AG04449 (cell line): ENCODE measurements around the gene ASXL2.

Source experiments
- CTCF ChIA-PET: fragments of 350-600 bp; formaldehyde crosslinking; extraction: SDS; loops from one replicate; lab custom pipeline; 2021; ENCODE audit warnings: antibody characterized with exemption; lab: Yijun Ruan, JAX
- POLR2A ChIA-PET: fragments of 400-600, 350-600 bp; formaldehyde crosslinking; extraction: SDS; loops from one replicate; lab custom pipeline; 2020; ENCODE audit warnings: antibody characterized with exemption, inconsistent platforms; lab: Yijun Ruan, JAX
- DNase-seq: peaks from one replicate; pipeline ENCODE4 v3.0.0-alpha.2; 2010; ENCODE audit warnings: low read depth, low spot score
- H3K4me3 ChIP-seq: 2 replicates; pipeline ENCODE4 v1.5.1; 2011; ENCODE audit warnings: low read depth, mild to moderate bottlenecking, control low read depth, low read length
- TF ChIP-seq, protein P1 (sequence below): IDR thresholded peaks from one replicate; pipeline ENCODE4 v1.5.1; 2011; ENCODE audit warnings: mild to moderate bottlenecking, moderate library complexity, low read length, control low read depth, inconsistent platforms; ENCODE audit not compliant: insufficient read depth; ENCODE audit errors: missing control alignments

ASXL2 gene

GRCh38 chr2:25887624-25888242 lies 9.4 kb upstream of the ASXL2 start:
- ChIA-PET CTCF (no interaction called here), POLR2A (interaction anchor here (1.4 kb wide), 1 partner anchor 9 kb away, joined by 5 read pairs; the partner anchor contains the start of gene ASXL2)
- DNase-seq = no peak

DNA sequence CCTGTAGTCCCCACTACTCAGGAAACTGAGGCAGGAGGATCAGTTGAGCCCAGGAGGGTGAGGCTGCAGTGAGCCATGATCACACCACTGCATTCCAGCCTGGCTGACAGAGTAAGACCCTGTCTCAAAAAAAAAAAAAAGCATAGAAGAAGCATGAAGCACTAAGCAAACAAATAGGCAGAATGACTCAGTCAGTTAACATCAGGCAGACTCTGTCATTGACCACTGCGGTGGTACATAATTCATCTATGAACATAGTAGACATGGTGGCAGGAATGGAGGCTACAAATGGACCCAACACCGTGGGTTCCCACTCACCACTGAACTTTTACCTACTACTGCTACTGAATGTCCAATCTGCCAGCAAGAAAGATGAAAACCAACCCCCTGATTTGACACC lies 7.6 kb upstream of the ASXL2 start:
- ChIA-PET POLR2A (interaction anchor here (0.6 kb wide), 1 partner anchor 31 kb away, joined by 3 read pairs; no protein-coding TSS in a partner anchor), CTCF (interaction anchor here (1.2 kb wide), 1 partner anchor 65 kb away, joined by 3 read pairs; no protein-coding TSS in a partner anchor)

More at GRCh38 chr2:25887624-25888242, 9.4 kb upstream of the ASXL2 start:
- TF ChIP-seq, protein P1, sequence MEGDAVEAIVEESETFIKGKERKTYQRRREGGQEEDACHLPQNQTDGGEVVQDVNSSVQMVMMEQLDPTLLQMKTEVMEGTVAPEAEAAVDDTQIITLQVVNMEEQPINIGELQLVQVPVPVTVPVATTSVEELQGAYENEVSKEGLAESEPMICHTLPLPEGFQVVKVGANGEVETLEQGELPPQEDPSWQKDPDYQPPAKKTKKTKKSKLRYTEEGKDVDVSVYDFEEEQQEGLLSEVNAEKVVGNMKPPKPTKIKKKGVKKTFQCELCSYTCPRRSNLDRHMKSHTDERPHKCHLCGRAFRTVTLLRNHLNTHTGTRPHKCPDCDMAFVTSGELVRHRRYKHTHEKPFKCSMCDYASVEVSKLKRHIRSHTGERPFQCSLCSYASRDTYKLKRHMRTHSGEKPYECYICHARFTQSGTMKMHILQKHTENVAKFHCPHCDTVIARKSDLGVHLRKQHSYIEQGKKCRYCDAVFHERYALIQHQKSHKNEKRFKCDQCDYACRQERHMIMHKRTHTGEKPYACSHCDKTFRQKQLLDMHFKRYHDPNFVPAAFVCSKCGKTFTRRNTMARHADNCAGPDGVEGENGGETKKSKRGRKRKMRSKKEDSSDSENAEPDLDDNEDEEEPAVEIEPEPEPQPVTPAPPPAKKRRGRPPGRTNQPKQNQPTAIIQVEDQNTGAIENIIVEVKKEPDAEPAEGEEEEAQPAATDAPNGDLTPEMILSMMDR = no peak
- H3K4me3 ChIP-seq = no peak overlapping the region

DNA sequence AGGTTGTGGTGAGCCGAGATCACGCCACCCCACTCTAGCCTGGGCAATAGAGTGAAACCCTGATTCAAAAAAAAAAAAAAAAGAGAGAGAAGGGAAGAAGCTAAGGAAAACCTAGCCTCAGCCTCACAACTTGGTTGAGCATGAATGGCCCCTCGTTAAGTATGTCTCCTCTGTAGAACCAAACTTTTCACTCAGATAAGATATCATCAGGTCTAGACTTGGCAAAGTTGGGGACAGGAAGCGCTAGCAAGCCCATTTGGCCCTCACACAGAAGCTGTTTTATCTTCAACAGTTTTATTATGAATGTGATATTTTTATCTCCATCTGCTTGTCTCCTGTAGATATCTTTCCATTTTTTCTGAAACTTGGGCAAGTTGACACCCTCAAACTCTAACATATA lies 3.5 kb upstream of the ASXL2 start:
- ChIA-PET CTCF (interaction anchor here (0.7 to 1.3 kb wide), 2 partner anchors 11 to 29 kb away, joined by 3 to 6 read pairs; no protein-coding TSS in a partner anchor), POLR2A (no interaction called here)
- DNase-seq = no peak
- TF ChIP-seq, protein P1 = no peak
- H3K4me3 ChIP-seq = no peak overlapping the region

More for the DNA sequence above, 7.6 kb upstream of the ASXL2 start:
- TF ChIP-seq, protein P1 = no peak
- DNase-seq = peak; percentile 60
- no peak overlapping the region for H3K4me3 ChIP-seq

DNA sequence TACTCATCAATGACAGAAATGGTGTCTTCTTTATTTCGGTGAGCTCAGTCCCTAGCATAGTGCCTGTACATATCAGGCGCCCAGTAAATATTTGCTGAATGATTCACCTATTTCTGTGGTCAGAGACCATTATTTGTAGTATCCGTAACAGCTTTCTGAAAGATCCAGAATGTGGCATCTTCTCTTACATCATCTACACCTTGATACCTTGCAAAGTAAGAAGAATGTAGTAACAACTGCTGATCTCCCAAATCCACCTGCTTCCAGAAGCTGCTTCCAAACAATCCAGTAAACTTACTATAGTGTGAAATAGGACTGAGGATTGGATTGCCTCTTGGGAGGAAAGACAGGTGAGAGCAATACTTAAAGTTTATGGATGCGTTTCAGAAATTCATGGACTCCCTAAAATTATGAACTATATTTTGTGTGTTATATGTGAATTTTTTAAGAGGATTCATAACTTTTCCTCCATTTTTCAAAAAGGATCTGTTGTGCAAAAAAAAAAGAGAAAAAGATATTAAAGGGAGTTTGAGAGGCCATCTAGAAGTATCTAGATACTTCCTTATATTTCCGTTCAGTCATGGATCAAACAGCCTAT lies 945 bp upstream of the ASXL2 start:
- peak overlapping the region; percentile 67 for H3K4me3 ChIP-seq
- ChIA-PET CTCF (interaction anchor here (0.8 to 1.7 kb wide), 5 partner anchors 22 to 305 kb away, joined by 3 to 9 read pairs (median 5); no protein-coding TSS in a partner anchor), POLR2A (interaction anchor here (0.8 to 1.3 kb wide), 4 partner anchors 9 to 466 kb away, joined by 3 to 5 read pairs (median 4); no protein-coding TSS in a partner anchor)
- peak; percentile 21 for DNase-seq
- TF ChIP-seq, protein P1 = no peak

DNA sequence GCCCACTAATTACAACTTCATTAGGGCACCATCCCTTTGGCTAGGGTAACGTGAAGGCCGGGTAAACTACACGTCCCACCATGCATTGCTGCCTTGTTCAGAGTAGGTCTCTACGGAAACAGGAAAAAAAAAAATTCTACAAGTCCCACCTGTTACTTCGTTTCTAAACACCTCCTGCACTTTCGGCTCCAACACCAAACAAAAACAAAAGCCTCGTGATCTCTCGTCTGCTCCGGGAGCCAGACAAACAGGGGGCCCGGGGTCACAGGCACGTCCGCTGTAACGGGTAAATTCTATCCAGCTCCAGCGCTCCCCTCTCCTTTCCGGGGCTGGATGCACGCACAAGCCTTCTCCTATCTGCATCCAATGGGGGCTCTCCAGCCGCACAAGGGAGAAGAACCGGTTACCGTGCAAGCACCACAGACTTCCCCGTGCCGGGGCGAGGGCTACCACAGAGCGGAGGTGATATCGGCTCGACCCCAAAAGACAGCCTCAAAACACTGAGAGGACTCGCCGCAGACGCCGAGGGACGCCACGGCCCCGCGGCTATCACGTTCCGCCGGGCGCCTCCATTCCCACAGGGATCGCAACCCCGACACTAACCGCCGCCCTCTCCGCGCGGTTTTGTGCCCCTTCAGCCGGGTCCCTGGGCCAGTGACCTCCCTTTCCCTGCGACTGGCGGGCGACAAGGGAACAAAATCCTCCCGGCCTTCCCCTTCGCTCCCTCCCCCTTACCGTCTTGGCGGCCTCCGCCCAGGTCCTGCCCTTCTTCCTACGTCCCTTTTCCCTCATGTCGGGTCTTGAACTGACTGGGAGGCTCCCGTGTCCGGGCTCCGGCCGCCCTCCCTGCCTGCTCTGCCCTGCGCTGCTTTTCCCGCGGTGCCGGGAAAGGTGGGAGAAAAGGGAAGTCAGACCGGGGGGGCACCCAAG lies 591 bp downstream of the ASXL2 start:
- ChIA-PET CTCF (interaction anchor here (1.3 to 1.7 kb wide), 2 partner anchors 26 to 33 kb away, joined by 3 to 9 read pairs; no protein-coding TSS in a partner anchor), POLR2A (interaction anchor here (0.7 to 1.3 kb wide), 5 partner anchors 10 to 468 kb away, joined by 3 to 5 read pairs (median 4); no protein-coding TSS in a partner anchor)
- DNase-seq = no peak
- peak overlapping the region; percentile 93 for H3K4me3 ChIP-seq
- TF ChIP-seq, protein P1 = no peak
